Omental fat pad (tissue), 4 donors: Measurements from ENCODE around the gene GPN1. TPM values are rescaled to one million over a fixed set of nuclear protein-coding genes. Genes with fewer than 3 reads are reported as not detected.
A peak's percentile ranks its signal among the peaks of the same experiment; 100 is the strongest.
"Not testable (repeated sequence)": the region's sequence is repeated elsewhere in the genome, so short reads cannot be mapped to it uniquely, and the experiment has no call there.

Experiments
- ATAC-seq: fragments of 150-250 bp; one replicate; pipeline ENCODE4 v1.9.1; 2016; ENCODE audit warnings: mild to moderate bottlenecking, moderate library complexity; ENCODE audit not compliant: low FRiP score
- DNase-seq: peaks from one replicate; pipeline ENCODE4 v3.0.0-alpha.2; 2019; ENCODE audit warnings: low spot score
- CTCF ChIP-seq, 3 donors: fragments of 450-650 bp; IDR thresholded peaks; one replicate each; pipeline ENCODE4 v1.5.1; 2016 to 2017; ENCODE audit warnings: antibody characterized with exemption in 3 of 3, mild to moderate bottlenecking in 3 of 3, moderate library complexity in 2 of 3
- total RNA-seq, 4 donors: library from RNA; depleted of rRNA; stranded (reverse); fragments of >200 nt; gene quantifications; one replicate each; pipeline ENCODE4 v1.1.0, GENCODE V29; 2016

The GPN1 gene
- total RNA-seq, 4 donors from 2014 or later = 21.0 to 32.5 (median 24.9) TPM

GRCh38 chr2:27680571-27680970 lies 51.7 kb downstream of the GPN1 start:
- DNase-seq = no peak
- no peak for ATAC-seq
- TF ChIP-seq CTCF (IDR thresholded peaks at IDR 0.05) = no peak

- no peak for TF ChIP-seq CTCF (IDR thresholded peaks at IDR 0.05)
- DNase-seq = no peak
- peak; percentile 64 for ATAC-seq
Observed at GRCh38 chr2:27681841-27682240, 53.0 kb downstream of the GPN1 start.

- DNase-seq = not testable (repeated sequence)
- ATAC-seq = peak; percentile 78
Observed at GRCh38 chr2:27682334-27682771, 53.5 kb downstream of the GPN1 start.

- DNase-seq (peak; percentile 93), ATAC-seq (peak; percentile 56)
- TF ChIP-seq CTCF (IDR thresholded peaks at IDR 0.05) = peak in 2 of 3 donors; percentile 65 to 88
Observed at GRCh38 chr2:27683390-27684071, 54.7 kb downstream of the GPN1 start.

- not testable (repeated sequence) for ATAC-seq, DNase-seq
Observed at GRCh38 chr2:27685006-27685405, 56.2 kb downstream of the GPN1 start.

GRCh38 chr2:27685577-27685976 lies 56.7 kb downstream of the GPN1 start:
- DNase-seq = no peak
- TF ChIP-seq CTCF (IDR thresholded peaks at IDR 0.05) = no peak

GRCh38 chr2:27687232-27687631 lies 58.4 kb downstream of the GPN1 start:
- DNase-seq (no peak), ATAC-seq (no peak)
- TF ChIP-seq CTCF (IDR thresholded peaks at IDR 0.05) = no peak

More at GRCh38 chr2:27685577-27685976, 56.7 kb downstream of the GPN1 start:
- no peak for ATAC-seq

GRCh38 chr2:27689424-27689823 lies 60.6 kb downstream of the GPN1 start:
- no peak for TF ChIP-seq CTCF (IDR thresholded peaks at IDR 0.05)
- DNase-seq (no peak), ATAC-seq (no peak)
